Epithelial cell of prostate (primary cell): Measurements from ENCODE around the gene RAB34.

Experiments used
- DNase-seq: peaks from one replicate; pipeline ENCODE4 v3.0.0-alpha.2; 2011; ENCODE audit warnings: low read depth, low spot score
- H3K27ac ChIP-seq: fragments of 450-650 bp; 2 replicates; pipeline ENCODE4 v1.5.1; 2017; ENCODE audit warnings: mild to moderate bottlenecking

The RAB34 gene

GRCh38 chr17:28715217-28715616 is 2.5 kb downstream of the RAB34 start:
- H3K27ac ChIP-seq: no peak overlapping the region
- DNase-seq: no peak

DNA sequence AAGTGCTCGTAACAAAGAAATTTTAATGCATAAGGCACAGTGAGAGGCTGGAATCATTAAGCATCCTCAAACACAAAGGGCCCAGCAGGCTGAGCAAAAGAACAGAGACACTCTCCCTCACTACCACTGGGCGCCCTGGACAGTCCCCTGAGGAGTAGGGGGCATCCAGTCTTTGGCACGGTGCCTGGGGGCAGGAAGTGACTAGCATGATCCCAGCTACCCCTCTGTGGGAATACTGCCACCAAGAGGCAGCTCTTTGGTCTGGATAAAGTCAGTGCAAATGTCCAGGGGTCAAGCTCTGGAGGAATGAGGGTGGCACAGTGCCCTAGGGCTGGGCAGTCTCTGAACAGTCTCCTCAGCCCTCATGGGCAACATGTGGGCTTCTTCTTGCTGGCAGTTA is 3.4 kb downstream of the RAB34 start:
- no peak overlapping the region for H3K27ac ChIP-seq
- no peak for DNase-seq

- H3K27ac ChIP-seq: no peak overlapping the region
- DNase-seq: no peak
These were observed 4.8 kb downstream of the RAB34 start for GRCh38 chr17:28712705-28713415.

GRCh38 chr17:28712032-28712704 is 5.5 kb downstream of the RAB34 start:
- H3K27ac ChIP-seq: no peak overlapping the region

DNA sequence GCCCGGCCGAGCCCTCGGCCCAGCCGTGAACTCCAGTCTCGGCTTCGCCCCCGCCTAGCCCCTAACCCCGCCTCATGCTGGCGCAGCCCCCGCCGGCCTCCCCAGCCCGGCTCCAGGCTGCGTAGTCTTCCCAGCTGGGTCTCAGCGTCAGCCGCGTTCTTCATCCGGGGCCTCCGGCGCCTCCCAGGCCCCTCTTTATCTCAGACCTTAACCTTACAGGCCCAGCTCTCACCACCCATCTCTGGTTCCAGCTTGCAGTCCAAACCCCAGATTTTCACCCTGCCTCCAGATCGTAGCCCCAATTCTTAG is 6.0 kb downstream of the RAB34 start, which contains the start of gene PROCA1:
TSS of gene PROCA1 (minus strand) at position 166 of the 309 bp plus-strand sequence. CDS start 228 bp downstream, outside the sequence.
- peak within 1 kb of the TSS; percentile 46 for H3K27ac ChIP-seq
- no peak for DNase-seq

More at GRCh38 chr17:28712032-28712704, 5.5 kb downstream of the RAB34 start:
- no peak for DNase-seq

- H3K27ac ChIP-seq: peak overlapping the region; percentile 46
- DNase-seq: no peak
These were observed 6.6 kb downstream of the RAB34 start for GRCh38 chr17:28710861-28711722.

GRCh38 chr17:28707339-28707720 is 10.3 kb downstream of the RAB34 start:
- no peak overlapping the region for H3K27ac ChIP-seq
- DNase-seq: no peak

GRCh38 chr17:28706471-28707338 is 11.0 kb downstream of the RAB34 start:
- no peak overlapping the region for H3K27ac ChIP-seq
- DNase-seq: no peak

GRCh38 chr17:28705728-28706334 is 11.8 kb downstream of the RAB34 start:
- no peak for DNase-seq

GRCh38 chr17:28705074-28705659 is 12.5 kb downstream of the RAB34 start:
- H3K27ac ChIP-seq: no peak overlapping the region
- DNase-seq: no peak

More at GRCh38 chr17:28705728-28706334, 11.8 kb downstream of the RAB34 start:
- H3K27ac ChIP-seq: no peak overlapping the region

DNA sequence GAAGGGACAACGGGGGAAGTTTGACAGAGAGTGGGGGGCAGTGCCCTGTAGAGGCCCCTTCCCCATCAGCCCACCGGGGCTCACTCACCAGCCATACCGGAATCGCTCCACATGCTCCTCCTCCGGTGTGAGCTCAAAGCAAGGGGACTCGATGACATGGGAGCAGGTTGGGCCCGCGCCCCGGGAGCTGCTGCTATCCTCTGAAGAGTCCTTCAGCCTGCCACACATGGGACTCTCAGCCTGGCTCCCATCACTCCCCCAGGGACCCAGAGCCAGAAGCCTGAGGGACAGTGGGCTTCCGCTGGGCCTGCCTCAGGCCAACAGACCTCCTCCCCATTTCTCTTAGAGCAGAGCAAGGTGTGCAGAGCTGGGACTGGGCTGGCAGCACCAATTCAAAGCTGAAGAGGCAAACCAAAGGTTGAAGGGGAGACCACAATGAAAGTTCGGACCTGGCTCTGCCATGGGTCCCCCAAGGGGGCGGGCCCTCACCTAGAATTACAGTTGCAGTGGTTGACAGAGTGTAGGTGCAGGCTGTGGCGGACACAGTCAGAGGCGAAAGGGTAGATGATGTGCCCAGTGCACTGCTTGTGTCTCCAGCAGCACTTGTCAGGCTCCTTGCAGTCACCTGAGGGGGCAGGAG is 13.3 kb downstream of the RAB34 start:
- no peak for DNase-seq
- no peak overlapping the region for H3K27ac ChIP-seq

DNA sequence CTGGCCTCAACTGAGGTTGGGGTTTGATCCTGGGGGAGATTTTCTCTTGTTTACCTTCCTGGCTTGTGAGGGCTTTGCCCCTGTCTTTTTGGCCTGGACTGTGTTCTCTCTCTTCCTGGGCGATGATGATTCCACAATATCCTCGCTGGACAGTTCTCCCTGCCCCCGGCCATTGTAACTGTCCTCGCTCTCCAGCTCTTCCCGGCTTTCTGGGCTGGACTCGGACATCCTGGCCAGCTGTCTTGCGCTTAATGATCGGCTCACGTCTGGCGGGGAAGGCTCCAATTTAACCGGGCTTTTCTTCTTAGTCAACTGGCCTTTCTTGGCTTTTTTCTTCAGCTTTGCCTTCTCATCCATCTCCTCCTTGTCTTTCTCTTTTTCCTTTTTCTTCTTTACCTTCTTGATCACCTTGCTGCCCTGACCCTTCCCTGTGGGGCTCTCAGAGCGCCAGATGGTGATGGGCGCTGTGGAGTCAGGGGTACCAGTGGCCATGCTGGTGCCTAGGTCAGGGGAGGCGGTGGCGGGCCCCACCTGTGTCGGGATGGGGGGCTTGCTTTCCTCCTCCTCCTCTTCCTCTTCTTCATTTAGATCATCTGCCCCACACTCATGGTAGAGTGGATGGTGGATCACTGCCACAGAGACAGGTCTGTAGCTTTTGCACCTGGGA is 14.0 kb downstream of the RAB34 start:
- DNase-seq: no peak
- no peak overlapping the region for H3K27ac ChIP-seq

DNA sequence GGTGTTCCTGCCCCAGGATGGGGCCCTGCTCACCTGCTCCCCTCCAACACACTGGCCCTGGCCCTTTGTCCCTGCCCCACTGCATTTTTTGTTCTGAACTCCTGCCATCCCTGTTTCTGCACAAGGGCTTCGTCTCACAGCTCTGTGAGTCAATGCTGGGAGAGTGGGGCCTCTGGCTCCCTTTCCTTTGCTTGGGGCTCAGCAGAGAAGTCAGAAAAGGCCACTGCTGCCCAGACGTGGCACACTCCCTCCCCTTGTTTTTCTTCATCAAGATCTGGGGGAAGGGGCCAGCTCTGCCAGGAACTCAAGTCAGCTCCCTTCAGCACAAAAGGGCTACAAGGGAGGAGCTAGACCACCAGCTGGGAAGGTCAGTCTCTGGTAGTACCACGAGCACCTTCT is 14.9 kb downstream of the RAB34 start:
- DNase-seq: no peak
- H3K27ac ChIP-seq: no peak overlapping the region

DNA sequence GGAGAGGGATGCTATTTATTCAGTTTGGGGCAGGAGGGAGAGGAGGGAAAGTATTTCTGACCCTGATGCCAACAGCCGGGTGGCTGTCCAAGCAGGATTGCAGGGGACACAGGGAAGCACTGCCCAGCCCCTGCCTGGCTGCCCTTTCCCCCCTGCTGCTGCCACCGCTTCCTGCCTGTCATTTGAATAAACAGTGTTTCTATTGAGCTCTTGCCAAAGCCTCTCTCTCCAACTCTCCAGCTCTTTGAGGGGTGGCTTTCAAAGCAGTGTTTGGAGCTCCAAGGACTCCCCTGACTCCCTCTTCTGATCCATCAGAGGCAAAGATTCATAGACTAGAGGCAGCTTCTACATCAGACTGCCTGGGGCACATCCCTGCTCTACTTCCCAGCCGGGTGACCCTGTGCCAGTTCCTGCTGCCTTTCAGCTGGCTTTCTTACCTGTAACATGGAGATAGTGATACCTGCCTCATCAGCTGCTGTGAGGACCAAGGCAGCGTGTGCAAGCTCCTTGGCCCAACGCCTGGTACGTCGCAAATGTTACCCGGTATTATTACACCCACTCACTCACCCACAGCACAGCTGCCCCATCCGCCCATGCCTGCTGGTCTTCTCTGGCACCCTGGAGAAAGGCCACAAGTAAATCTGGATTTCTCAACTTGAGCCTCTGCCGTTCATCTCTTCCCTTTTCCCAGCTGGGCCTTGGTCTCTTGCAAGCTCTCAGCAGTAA is 15.5 kb downstream of the RAB34 start:
- no peak overlapping the region for H3K27ac ChIP-seq
- no peak for DNase-seq

GRCh38 chr17:28700830-28701492 is 16.7 kb downstream of the RAB34 start:
- DNase-seq: no peak
- H3K27ac ChIP-seq: no peak overlapping the region

DNA sequence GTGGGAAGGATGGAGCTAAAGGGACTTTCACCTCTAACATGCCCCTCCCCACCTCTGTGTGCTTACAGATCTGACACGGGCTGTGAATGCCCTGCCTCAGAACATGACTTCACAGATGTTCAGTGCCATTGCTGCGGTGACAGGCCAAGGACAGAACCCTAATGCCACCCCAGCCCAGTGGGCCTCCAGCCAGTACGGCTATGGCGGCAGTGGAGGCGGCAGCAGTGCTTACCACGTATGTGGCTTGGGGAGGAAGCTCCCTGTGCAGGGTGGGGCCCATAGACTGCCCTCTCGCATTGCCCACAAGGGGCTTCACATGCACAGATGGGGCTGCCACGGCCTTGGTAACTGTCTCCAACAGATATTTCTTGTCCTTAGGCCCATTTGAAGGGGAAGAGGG is 17.4 kb downstream of the RAB34 start:
- no peak for DNase-seq
- no peak overlapping the region for H3K27ac ChIP-seq

DNA sequence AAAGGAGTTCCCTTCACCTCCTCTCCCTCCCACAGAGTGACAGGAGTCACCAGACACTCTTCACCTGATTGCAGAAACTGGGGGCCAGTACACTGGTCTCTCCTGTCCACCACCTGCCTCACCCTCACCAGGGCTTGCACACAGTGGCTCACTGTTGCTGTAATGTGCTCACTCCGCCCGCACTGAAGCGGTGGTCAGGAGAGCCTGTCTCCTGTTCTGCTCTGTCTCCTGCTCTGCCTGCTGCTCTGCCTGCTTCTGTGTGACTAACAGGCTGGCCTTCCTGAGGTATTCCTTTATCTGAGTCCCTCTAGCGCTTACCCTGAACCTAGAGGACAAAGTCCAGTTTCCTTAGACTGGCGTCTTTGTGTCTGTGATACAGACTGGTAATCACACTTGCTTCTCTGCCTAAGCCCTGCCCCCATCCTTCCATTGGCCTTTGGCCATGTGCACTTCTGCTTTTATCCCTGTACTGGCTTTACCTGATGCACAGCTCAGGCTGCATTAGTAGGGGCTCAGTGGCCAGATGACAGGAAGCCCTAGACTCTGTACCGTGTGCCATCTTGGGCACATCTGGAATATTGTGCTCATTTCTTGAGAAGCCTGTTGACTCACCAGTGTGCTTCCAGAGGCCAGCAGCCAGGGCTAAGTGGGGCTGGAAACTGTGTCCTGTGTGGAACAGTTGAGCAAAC is 19.3 kb downstream of the RAB34 start:
- no peak for DNase-seq
- H3K27ac ChIP-seq: no peak overlapping the region
